HG03060 (cell line): ENCODE measurements around the gene BAHD1.
A peak's percentile ranks its signal among the peaks of the same experiment; 100 is the strongest.

Experiments used
- ATAC-seq: cut with Tn5 transposase; IDR thresholded peaks from one replicate; pipeline ENCODE4 v1.9.1; 2021; ENCODE audit warnings: low read depth, moderate number of reproducible peaks; ENCODE audit not compliant: unreplicated experiment

The BAHD1 gene

DNA sequence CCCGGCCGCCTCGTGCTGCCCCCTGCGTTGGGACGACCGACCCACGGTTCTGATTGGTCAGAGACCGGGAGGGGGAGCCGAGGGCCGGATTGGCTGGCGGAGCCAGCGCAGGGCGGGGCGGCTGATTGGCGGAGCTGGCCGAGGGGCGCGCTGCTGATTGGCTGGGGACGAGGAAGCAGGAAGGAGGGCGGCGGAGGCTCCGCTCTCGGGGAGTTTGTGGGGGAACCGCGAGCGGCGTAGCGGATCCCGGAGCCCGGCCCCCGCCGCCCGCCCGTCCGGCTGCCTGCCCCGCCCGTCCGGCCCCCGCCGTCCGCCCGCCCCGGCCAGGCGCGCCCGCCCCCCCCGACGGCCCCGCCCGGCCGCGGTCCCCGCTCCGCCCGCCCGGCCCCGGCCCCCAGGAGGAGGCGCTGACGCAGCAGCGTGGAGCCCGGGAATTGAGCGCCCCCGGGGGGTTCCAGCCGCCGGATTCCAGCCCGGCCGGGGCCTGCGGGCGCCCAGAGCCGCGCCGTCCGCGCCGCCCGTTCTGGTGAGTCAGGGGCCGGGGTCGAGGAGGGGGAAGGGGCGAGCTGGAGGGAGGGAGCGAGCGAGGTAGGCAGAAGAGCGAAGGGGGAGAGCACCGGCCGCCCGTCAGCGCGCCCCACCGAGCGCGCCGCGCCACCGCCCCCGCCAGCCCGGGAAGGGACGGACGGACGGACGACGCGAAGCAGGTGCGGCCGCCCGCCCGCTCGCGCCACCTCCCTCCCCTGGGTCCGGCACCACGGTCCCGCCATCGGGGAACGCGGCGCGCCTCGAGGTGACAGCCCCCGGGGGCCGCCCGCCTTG lies at the start of gene BAHD1:
BAHD1 (plus strand) TSS at position 211 of the 822 bp plus-strand sequence. CDS start 17,512 bp downstream, outside the sequence.
- peak; percentile 80 for ATAC-seq

- no peak for ATAC-seq
These were observed 47.5 kb upstream of the BAHD1 start for GRCh38 chr15:40392986-40393948.

GRCh38 chr15:40397688-40398412 lies 42.9 kb upstream of the BAHD1 start:
- ATAC-seq: no peak

DNA sequence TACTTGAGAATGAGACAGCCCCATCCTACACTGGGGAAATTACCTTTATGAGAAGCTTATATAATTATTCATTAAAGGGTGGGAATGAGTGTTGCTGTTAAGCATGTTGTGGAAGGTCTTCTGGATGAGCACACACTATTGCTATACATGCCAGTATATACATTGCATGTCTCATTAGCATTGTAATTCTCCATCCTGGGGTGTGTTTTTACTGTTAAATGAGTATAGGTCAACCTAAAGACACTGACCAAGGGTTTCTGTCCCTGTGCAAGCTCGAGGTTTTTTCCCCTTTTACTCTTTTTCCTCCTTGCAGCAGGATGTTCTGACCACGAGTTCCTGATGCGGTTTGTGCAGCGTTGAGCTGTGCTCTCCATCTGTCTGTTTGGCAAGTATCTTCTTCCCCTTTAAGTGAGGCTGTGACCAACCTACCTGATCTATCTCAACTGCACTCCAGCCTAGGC lies 42.3 kb upstream of the BAHD1 start:
- peak; percentile 55 for ATAC-seq

DNA sequence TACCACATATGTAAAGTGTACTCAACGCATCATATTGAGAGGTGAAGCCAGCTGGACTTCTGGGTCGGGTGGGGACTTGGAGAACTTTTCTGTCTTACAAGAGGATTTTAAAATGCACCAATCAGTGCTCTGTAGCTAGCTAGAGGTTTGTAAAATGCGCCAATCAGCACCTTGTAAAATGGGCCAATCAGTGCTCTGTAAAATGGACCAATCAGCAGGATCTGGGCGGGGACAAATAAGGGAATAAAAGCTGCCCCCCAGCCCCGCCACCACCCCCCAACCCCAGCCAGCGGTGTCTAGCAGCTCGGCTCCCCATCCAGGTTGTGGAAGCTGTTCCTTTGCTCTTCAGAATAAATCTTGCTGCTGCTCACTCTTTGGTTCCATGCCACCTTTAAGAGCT lies 41.4 kb upstream of the BAHD1 start:
- ATAC-seq: no peak

DNA sequence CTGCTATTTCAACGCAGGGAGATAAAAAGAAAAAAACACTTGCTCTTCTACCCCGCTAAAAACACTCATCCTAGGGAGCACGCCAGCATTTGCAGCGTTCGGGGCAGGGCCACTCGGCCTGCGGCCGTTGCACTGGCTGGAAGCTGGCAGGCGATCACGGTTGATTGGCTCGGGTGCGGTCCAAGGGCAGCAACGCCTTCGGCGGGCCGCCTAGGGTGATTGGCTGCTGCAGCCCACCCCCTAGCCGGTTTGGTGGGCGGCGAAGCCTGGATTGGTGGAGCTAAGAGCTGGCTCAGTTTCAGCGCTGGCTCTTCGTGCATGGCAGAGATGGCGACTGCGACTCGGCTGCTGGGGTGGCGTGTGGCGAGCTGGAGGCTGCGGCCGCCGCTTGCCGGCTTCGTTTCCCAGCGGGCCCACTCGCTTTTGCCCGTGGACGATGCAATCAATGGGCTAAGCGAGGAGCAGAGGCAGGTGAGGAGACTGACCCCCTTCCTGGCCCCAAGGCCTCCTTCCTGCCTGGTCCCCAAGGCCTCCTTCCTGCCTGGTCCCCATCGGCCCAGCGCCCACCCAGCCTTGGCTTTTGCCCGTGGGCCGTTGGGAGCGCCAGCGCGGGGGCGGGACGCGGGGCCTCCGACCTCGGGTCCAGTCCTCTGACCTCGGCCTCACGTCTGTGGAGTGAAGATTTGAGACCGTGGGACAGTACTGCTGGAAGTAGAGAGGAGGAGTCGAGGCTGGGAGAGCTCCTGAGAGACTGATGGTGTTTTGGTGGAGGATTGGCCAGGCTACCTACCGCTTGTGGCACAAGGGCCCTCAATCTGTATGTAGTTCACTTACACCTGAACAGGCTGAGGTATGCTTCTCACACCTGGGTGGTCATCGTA lies 35.0 kb upstream of the BAHD1 start, which contains the start of gene IVD:
IVD (plus strand) TSS at position 295 of the 881 bp plus-strand sequence; CDS start at position 328, 33 bp downstream.
- peak; percentile 67 for ATAC-seq

DNA sequence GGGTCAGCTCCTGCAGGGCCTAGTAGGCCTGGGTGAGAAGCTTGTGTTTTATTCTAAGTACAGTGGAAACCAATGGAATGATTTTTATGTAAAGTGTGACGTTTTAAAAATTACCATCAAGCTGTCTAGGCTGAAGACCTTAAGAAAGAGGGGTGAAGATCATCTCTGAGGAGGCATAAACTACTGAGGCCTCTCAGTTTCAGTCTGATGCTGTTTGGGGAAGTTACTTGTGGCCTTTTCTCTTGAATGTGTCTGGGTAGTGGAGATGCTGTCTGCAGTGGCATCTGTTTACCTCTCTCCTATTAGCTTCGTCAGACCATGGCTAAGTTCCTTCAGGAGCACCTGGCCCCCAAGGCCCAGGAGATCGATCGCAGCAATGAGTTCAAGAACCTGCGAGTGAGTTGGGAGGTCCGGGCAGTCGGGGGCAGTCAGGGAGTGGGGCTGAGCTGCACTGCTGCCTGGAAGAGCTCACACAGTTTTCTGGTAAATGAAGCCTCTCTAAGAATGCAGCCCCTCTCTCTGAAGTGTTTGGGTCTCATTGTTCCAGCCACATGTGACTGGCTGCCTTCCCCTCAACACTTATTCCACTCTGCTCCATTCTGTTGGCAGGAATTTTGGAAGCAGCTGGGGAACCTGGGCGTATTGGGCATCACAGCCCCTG lies 33.3 kb upstream of the BAHD1 start:
- peak; percentile 42 for ATAC-seq

GRCh38 chr15:40409366-40409765 lies 31.4 kb upstream of the BAHD1 start:
- no peak for ATAC-seq

GRCh38 chr15:40410476-40410875 lies 30.3 kb upstream of the BAHD1 start:
- no peak for ATAC-seq

DNA sequence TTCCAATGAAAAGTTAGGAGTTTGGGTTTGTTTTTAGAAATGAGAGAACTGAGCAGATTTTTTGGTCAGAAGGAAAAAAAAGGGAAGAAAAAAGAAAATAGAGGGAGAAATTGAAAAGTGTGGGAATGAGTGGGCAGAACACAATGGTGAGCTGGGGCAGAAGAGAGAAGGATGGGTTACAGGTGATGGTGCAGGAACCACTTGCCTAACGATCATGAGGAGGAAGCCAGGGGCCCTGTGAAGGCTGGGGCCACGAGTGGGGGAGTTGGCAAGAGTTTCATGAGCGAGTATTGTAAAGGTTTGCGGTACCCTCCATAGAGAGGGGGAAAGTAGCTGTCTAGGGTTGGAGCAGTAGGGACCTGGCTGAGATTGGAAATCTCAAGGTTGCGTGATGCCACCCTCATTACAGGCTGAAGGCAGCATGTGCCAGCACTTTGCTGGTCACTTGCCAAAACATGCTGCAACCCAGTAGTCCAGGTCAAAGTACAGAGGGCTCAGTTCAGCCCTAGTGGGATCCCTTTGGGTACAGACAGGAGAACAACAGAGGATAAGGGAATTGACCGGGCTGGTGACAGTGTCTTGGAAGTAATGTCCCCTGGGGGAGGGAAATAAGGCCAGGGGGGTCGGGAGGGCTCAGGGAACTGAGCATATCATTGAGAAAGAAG lies 28.5 kb upstream of the BAHD1 start:
- no peak for ATAC-seq

DNA sequence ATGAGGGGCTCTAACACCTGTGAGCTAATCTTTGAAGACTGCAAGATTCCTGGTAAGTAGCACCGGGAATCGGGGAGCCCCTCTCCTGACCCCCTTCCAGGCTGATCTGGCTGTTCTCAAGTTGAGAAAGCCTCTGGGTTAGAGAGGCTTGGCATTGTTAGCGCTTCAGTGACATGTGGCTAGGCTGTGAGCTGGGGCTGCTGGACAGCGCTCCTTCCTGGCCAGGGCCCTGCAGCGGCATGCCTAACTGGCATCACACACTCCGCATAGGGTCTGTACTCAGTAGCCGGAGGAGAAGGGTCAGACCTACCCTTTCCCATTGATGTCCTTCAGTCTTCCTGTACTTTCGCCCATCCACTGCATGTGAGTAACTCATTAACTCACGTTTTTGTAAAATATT lies 27.7 kb upstream of the BAHD1 start:
- no peak for ATAC-seq

GRCh38 chr15:40414816-40415215 lies 25.9 kb upstream of the BAHD1 start:
- ATAC-seq: no peak

DNA sequence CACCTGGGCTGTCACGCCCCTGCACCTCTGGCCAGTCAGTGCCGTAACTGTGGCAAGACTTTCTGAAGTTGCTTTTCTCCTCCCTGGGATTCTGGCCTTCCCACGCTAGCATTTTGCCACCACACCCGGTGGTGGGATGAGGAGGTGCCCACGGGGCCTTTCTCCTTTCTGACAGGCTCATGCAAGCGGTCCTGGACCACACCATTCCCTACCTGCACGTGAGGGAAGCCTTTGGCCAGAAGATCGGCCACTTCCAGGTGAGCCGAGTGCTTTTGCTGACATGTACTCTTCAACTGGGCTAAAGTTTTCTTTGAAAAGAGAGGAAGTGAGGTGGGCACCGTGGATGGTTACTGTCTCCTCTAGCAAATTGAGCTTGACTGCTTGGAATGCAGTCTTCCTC lies 25.5 kb upstream of the BAHD1 start:
- ATAC-seq: no peak

- ATAC-seq: no peak
These were observed 24.7 kb upstream of the BAHD1 start for GRCh38 chr15:40416056-40416455.

DNA sequence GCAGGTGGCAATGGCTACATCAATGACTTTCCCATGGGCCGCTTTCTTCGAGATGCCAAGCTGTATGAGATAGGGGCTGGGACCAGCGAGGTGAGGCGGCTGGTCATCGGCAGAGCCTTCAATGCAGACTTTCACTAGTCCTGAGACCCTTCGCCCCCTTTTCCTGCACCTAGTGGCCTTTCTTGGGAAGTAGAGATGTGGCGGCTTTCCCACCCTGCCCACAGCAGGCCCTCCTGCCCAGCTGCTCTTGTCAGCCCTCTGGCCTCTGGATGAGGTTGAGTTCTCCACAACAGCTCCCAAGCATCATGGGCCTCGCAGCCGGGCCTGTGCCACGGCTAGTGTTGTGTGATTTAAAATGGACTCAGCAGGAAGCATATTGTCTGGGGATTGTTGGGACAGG lies 22.6 kb upstream of the BAHD1 start:
- ATAC-seq: no peak

- no peak for ATAC-seq
These were observed 20.6 kb upstream of the BAHD1 start for GRCh38 chr15:40420071-40420713.

GRCh38 chr15:40420793-40421192 lies 20.0 kb upstream of the BAHD1 start:
- ATAC-seq: no peak
